Inferior parietal cortex (tissue), 1 donor: Measurements from ENCODE around the gene RNF19B.
"Not testable (repeated sequence)": the region's sequence is repeated elsewhere in the genome, so short reads cannot be mapped to it uniquely, and the experiment has no call there.

Experiments used
- DNase-seq: peaks from one replicate; pipeline ENCODE4 v3.0.0-alpha.2; 2016; ENCODE audit errors: extremely low spot score

The RNF19B gene, protein sequence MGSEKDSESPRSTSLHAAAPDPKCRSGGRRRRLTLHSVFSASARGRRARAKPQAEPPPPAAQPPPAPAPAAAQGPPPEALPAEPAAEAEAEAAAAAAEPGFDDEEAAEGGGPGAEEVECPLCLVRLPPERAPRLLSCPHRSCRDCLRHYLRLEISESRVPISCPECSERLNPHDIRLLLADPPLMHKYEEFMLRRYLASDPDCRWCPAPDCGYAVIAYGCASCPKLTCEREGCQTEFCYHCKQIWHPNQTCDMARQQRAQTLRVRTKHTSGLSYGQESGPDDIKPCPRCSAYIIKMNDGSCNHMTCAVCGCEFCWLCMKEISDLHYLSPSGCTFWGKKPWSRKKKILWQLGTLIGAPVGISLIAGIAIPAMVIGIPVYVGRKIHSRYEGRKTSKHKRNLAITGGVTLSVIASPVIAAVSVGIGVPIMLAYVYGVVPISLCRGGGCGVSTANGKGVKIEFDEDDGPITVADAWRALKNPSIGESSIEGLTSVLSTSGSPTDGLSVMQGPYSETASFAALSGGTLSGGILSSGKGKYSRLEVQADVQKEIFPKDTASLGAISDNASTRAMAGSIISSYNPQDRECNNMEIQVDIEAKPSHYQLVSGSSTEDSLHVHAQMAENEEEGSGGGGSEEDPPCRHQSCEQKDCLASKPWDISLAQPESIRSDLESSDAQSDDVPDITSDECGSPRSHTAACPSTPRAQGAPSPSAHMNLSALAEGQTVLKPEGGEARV

DNA sequence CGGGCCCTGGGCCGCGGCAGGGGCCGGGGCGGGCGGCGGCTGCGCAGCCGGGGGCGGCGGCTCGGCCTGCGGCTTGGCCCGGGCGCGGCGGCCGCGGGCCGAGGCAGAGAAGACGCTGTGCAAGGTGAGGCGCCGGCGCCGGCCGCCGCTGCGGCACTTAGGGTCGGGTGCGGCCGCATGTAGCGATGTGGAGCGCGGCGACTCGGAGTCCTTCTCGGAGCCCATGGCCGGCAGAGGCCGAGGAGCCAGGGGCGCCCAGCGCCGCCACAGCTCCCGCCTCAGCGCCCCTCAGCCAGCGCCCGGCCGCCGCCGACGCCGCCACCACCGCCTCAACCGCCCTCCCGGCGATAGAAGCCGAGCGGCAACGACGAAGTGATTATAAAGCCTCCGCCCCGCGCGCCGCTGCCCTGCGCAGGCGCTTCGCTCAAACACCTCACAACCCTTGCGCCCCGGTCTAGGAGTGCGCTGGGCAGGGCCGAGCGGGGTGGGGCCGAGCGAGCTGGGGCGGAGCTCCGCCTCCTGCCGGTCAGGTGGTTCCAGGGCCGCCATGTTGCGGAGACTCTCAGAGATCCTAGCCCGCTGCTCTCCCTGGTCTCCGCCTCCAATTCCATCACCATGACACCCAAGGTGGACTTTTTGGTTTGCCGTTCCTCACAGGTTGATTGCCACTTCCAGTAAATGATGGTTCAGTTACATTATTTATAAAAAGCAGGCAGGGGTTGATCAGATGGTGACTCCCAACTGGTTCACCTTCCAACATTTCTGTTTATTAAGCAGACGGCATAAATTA lies at the start of gene RNF19B:
RNF19B (minus strand) TSS at position 349 of the 790 bp plus-strand sequence; CDS start at position 225, 124 bp downstream.
- DNase-seq = peak; percentile 94

DNA sequence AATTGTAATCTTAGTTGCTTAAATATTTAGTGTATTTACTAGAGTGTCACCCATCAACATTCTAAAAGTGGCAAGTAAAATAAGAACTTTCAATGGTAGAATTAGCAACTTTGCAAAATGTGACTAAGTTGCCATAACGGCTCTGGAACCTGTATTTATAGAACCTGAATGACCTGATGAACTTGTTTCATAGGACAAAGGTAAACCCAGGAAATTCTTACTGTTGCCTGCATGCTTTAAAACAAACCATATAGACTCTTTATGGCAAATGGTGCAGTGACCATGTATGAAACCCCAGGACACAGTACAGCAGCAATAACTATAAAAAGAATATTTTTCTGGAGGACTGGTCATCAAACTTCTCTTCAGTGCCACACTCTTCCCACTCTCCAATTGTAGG lies 49.2 kb upstream of the RNF19B start:
- DNase-seq = no peak

DNA sequence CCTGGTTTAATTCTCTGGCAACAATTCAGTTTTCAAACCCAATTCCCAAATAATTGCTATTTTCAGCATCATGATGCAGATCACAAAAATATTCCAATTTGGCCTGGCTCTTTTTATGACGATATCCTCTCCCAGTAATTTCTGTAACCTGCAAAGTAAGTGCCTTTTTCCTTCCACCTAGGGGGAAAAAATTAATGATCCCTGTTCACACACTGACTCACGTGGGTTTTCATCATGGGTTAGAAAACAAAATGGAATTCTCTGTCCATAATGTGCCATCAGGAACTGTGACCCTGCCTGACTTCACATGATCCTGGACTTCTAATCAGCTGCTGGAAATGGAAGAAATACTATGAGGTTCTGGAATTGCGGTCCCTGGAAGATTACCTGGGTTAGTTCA lies 47.6 kb upstream of the RNF19B start:
- no peak for DNase-seq

DNA sequence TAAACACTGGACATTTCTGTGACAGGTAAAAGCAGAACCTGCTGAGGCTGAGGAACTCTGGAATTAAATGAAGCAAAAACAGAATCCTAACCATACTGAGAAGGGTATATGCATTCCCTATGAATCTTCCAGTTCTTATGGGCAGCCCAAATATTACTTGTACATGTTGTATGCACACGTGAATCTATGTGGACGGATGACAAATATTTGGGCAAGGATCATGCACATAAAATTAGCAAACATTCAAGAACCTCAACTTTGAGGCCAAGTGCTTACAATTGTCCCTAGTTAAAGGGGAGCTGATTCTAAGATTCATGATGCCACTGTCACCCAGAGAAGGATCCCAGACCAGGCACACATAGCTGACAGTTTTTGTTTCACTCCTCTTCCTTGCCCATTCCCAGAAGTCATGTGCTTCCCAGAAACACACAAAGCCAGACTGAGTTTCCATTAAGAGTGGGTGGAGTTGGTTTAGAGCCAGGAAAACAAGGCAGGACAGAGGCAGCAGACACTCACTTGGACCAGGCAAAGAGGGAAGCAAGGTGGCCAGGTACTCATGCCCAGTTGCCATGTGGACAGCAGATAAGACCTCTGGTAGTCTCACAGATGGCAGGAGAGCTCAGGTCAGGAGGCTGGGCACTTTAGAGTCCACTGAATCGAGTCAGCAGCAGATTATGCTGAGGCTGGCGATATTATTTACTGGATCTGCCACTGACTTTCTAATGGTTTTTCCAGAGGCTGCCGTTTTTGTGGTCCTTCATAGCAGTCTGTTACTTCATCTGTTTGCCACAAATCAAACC lies 46.5 kb upstream of the RNF19B start:
- peak; percentile 51 for DNase-seq

DNA sequence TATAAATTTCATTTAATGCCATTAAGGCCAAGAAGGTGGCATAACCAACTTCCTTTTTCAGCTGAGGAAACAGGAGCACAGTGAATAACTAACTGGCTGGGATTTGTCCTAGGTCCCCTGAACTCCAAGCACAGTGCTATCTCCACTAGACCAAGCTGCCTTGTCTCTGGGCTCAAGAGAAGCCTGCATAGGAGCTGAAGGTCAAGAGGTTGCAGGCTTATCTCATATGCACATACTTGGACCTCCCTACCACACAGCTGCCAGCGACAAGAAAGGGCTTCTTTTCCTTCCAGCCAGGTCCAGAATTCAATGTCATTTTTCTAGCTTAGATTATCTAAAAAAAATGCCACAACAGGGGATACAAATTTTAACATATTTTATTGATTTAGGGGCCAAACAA lies 45.0 kb upstream of the RNF19B start:
- no peak for DNase-seq

DNA sequence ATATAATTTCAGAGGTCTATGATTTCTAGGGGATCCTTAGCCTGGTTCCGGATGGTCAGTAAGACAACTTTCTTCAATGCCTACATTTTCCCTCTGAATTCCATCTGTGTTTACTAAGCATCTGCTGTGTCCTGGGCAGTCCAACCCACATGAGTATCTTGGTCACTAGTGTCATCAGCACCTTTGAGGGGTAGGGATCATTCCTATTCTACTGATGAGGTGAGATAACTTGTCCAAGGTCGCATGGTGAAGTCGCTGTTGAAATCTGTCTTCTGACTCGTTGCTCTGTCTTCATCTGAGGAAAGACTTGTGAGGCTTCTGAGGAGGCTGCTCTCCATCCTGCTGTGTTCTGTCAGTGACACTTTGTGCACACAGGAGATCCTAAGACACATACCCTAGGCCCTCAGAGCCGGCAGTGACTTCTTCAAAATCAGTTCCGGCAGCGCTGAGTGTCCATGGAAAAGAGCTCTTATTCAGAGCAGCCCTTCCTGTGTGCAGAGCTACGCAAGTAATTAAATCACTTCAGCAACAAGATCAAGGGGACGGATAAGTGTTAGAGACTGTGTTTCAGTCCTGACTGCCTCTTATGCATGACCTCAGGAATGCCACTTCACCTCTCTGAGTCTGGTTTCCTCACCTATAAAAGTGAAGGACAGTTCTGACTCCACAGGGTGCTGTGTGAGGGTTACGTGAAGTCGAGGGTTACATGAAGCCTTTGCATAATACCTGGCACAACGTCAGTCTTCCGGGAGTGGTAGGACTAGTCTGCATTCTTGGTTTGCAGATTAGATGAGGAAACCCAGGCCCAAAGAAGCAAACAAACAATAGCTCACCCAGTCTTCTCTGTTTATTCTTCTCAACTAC lies 43.7 kb upstream of the RNF19B start:
- no peak for DNase-seq

DNA sequence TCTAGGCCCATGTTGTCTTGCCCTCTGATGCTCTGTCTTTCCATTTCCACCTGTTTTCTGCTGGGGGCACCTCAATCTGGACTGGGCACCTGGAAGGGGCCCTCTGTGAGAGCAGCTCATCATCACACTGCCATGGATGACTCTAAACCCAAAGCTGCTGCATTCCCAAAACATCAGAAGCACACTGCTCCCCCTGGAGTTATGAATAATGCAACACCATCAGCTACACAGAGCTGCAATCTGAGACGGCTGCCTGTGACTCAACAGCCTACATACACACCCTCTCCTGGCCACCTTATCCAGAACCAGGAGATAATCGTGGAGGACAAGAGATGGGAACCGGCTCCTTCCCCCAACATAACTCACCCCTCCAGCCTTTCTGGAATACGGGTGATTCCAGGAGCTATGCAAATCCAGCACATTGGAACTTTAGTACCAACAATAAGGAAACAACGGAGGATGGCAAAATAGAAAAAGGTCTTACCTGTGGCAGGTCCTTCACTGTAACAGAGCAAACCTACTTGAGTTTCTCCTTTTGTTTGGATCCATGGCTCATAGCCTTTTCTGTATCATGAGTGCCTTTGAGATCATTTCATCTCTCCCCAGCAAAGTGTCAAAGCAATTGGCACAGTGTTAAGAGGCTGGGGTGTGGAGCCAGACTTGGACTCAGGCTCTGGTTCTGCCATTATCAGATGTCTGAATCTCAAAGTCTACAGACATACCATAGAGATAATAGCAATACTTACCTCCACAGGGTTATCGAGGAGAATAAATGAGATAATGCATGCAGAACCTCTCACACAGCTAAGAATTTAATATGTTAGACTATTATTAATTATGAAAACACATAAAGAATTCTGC lies 42.8 kb upstream of the RNF19B start:
- DNase-seq = no peak

DNA sequence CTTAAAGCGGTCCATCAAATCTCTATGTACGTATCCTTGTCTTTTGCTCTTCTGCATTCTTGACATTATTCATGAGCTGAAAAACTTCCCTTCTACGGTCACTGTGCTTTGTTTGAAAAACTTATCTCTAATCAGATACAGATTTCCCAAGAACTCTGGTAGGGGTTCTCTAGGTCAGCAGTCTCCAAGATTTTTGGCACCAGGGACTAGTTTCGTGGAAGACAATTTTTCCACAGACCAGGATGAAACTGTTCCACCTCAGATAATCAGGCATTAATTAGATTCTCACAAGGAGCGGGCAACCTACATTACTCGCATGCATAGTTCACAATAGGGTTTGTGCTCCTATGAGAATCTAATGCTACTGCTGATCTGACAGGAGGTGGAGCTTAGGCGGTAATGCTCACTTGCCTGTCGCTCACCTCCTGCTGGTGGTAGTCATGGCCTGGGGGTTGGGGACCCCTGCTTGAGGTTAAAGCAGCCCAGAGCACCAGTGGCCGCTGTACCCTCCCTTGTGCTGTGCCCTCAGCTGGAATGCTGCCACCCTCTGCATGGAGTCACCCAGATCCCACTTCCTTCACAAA lies 41.3 kb upstream of the RNF19B start:
- no peak for DNase-seq

DNA sequence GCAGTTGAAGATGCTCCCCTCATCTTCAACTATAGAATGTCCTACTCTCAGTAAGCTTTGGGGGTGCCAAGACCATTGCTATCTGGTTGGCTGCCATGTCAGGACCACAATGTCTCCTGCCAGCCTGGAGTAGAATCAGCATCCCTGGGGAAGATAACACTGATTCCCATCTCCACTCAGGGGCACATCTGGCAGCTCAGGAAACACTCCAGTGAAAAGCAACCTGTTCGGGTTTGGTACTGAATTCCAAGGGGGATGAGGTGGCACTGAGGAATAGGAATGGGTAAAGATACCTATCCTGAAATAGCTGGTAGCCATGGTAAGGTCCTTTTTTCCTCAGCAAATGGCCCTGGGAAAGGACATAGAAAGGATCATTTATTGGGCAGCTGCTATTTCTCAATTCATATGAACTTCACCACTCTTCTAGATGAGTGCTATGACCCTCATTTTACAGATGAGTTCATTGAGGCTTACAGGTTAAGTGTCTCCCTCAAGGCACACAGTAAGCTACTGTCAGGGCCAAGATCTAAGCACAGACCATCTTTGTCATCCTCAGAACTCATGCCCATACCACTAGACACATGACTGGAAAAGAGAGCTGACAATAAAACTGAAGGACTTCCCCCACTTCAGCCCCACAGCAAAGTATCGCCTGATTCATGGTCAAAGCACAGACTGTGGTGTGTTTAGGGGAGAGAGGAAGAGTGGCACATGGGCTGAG lies 40.7 kb upstream of the RNF19B start:
- DNase-seq = no peak

DNA sequence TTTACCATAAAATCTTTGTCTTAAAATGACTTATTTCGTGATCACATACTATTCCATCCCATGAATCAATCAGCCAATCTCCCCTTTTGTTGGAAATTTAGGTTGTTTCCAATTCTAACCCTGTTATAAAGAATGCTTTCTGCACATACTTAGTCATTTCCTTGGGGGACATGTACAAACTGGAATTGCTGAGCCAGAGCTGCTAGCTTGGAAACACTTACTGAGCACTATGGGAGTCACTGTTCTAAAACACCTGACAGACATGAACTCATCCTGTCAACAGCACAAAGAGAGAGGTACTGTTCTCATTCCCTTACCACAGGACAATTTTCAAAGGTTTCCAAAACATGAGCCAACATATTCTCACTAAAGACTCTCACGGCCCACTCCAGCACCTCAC lies 40.0 kb upstream of the RNF19B start:
- DNase-seq = no peak

DNA sequence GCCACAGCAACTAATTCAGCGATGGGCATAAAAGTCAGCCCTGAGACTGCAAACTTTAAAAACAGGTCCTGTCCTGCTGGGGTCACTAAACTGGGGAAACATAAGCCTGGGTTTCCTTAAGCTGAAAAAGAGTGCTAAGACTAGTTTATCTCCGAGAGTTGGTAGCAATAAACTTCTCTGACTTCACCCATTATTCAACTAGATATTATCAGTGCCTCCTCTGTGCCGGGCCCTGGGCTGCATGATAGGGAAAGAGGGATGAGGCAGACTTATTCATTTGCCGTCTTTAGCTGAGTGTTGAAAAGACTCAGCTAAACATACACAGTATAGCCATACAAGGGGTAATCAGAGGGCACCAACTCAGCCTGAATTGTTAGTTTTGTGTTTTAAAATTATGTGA lies 39.0 kb upstream of the RNF19B start:
- DNase-seq = no peak

DNA sequence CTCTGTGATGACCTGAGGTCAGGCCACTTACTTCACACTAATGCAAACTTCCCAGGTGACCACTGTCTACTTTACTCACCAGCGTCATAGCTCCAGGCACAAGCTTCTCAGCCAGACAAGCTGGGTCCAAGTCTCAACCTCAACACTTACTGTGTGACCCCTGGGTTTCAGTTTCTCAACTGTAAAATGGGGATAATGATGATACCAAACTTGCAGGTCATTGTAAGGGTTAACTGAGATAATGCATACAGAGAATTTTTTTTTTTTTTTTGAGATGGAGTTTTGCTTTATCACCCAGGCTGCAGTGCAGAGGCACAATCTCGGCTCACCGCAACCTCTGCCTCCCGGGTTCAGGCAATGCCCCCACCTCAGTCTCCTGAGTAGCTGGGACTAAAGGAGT lies 37.4 kb upstream of the RNF19B start:
- no peak for DNase-seq

DNA sequence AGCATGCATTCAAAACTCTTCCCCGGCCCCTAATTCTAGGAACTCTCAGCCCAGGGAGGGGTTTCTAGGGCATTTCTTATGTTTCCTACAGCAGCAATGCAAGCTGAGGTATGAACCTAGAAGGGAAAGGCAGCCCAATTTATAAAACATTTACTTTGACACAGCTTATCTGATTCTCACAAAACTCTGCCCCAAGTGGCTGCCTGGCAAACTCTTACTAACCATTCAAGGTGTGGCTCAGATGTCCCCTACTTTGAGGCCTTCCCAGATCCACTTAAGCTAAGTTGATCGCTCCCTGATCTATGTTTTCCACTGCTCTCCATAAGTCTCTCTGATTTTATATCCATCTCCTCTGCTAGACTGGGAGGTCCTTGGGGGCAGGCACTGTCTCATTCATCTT lies 36.7 kb upstream of the RNF19B start:
- DNase-seq = no peak

DNA sequence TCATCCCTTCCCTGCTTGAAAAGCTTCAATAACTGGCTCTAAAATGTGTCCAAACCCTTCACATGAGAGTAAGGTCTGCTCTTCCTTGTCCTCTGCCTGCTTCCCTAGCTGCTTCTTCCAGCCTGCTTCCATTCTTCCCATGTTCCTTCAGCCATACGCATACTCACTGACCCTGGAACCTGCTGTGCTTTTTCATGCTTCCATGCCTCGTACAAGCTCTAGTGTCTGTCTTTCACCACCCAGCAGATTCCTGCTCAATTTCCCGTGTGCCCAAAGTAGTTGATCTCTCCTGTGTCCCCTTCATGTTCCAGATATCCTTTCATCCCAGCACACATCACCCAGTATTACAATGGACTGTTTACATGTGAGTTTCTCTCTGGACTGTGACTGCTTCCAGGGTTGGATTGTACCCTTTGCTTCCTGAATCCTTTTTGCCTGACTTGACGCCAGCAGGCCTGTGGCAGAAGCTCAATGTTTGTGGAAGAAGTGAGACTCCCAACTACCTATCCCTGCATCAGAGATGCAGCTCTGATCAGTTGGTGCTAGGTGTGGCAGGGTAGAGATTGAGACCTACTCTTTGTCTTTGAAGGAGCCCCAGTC lies 35.9 kb upstream of the RNF19B start:
- DNase-seq = no peak

DNA sequence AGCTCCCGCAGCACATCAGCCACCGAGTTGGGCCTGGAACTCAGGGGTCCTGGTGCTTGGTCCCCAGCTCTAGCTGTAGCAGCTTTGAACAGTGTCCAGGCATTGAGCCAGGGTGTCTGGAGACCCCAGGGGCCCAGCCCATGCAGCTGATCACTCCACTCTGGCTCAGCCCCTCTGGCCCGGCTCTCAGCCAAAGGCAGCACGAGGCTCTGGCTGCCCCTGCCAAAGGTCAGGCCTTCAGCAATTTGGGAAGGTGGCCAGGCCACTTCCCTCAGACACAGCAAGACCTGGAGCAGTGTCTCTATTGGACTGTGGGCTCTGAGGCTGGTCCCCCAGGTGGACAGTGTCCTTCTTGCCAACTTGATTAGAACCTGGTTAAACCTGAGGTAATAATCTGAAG lies 34.4 kb upstream of the RNF19B start:
- DNase-seq = no peak

DNA sequence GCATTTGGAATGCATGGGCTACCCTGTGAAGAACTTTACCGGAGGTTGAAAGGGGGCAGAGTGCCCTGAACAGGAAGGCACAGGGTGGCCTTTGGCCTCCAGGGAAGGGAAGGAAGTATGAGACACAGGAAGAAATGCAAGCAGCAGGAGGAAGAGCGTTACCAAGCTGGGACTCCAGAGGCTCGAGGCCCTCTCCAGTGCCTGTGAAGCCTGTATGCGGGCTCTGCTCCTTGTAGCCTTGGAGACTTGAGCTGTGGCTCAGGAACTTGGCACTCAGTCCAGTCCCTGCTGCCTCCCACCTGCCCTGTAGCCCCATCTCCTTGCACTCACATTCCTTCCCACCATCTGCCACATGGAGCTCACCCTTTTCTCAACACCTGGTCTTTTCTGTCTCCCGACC lies 33.5 kb upstream of the RNF19B start:
- no peak for DNase-seq

DNA sequence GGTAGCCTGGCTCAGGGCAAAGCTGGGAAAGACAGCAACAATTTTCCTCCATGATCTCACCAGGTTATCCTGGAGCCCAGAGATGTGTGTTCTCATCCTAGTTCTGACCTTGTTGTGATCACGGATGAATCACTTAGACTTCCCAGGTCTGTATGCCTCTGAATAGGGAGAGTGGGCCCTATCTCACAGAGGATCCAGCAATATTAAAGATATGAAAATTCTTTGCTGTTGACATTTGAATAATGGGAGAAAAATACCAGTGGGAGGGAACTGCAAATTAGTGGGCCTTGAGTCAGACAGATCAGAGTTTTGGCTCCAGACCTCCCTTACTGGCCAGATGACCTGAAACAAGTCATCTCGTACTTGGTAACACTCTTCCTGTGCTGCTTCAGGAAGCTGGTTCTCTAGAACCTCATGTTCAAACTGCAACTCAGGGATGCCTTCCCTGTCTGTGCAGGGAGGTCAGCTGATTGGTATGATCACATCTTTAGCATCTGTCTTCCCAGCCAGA lies 32.8 kb upstream of the RNF19B start:
- DNase-seq = no peak

DNA sequence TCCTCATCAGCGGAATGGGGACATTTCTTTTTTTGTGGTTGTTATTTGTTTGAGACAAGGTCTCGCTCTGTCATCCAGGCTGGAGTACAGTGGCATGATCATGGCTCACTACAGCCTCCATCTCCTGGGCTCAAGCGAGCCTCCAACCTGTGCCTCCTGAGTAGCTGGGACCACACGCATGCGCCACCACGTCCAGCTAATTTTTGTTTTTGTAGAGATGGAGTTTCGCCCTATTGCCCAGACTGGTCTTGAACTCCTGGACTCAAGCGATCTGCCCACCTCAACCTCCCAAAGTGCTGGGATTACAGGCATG lies 28.7 kb upstream of the RNF19B start:
- not testable (repeated sequence) for DNase-seq
